HUES64 (cell line): Measurements from ENCODE around the gene DUSP11.

ENCODE experiments used
- H3K27ac ChIP-seq: 2 replicates; pipeline ENCODE4 v1.7.0; 2013; ENCODE audit warnings: low read depth, low read length, inconsistent platforms
- H3K27me3 ChIP-seq: 2 replicates; pipeline ENCODE4 v1.6.1; 2013; ENCODE audit warnings: mild to moderate bottlenecking, low read length; ENCODE audit not compliant: insufficient read depth
- H3K36me3 ChIP-seq: 2 replicates; pipeline ENCODE4 v1.6.1; 2013; ENCODE audit warnings: mild to moderate bottlenecking, low read length; ENCODE audit not compliant: insufficient read depth
- H3K4me1 ChIP-seq: 2 replicates; pipeline ENCODE4 v1.6.1; 2013; ENCODE audit warnings: mild to moderate bottlenecking, low read length, moderate library complexity; ENCODE audit not compliant: insufficient read depth
- H3K4me3 ChIP-seq: 2 replicates; pipeline ENCODE4 v1.5.1; 2013; ENCODE audit warnings: mild to moderate bottlenecking, low read length, moderate library complexity
- H3K9ac ChIP-seq: 2 replicates; pipeline ENCODE4 v1.6.1; 2013; ENCODE audit warnings: mild to moderate bottlenecking, low read depth, low read length
- H3K9me3 ChIP-seq: 2 replicates; pipeline ENCODE4 v1.6.1; 2013; ENCODE audit warnings: low read depth, low read length; ENCODE audit not compliant: insufficient read depth
- WGBS: fragments of 150-250, 120-280 bp; methylation state at CpG from one replicate; pipeline ENCODE4 v1.1.7; 2013; ENCODE audit warnings: missing lambda C conversion rate; 5-methylcytosine and 5-hydroxymethylcytosine counted together

DUSP11 gene

DNA sequence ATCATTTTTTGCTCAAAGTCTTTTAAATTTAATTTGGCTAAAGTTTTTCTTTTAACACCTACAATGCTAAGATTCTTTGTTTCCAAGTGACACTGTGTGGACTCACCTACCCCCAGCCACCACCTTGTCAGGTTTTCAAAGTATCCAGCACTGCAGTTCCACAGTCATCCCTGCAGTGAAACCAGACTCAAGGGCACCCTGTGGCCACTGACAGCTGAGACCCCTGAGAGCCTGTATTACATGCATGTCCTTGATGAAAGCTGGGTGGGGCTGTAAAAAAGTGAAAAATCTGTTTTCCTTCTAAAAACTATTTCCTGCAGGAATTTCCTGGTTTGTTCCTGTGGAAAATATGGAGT is 62.7 kb downstream of the DUSP11 start:
- H3K36me3 ChIP-seq: no peaks in the 10 kb centered on the region
- H3K4me3 ChIP-seq: no peak overlapping the region
- no peak overlapping the region for H3K27ac ChIP-seq
- no peaks in the 10 kb centered on the region for H3K4me1 ChIP-seq
- peaks cover 20% of the 10 kb centered on the region for H3K27me3 ChIP-seq
- 0 out of 2 replicates have a peak, but pooled peaks cover 2% of the 10 kb centered on the region for H3K9me3 ChIP-seq
- H3K9ac ChIP-seq: no peak overlapping the region

GRCh38 chr2:73716543-73717250 is 63.2 kb downstream of the DUSP11 start:
- no peak overlapping the region for H3K9ac ChIP-seq
- 79% methylated on average over 8 of the region's 8 CpGs for WGBS
- 0 out of 2 replicates have a peak, but pooled peaks cover 2% of the 10 kb centered on the region for H3K9me3 ChIP-seq

GRCh38 chr2:73714091-73714490 is 65.8 kb downstream of the DUSP11 start:
- peaks cover 34% of the 10 kb centered on the region for H3K27me3 ChIP-seq
- H3K4me1 ChIP-seq: no peaks in the 10 kb centered on the region
- 84% methylated on average over 1 of the region's 2 CpGs for WGBS
- no peaks in the 10 kb centered on the region for H3K36me3 ChIP-seq
- H3K27ac ChIP-seq: no peak overlapping the region
- H3K9ac ChIP-seq: no peak overlapping the region
- no peak overlapping the region for H3K4me3 ChIP-seq
- no peaks in the 10 kb centered on the region for H3K9me3 ChIP-seq

More at GRCh38 chr2:73716543-73717250, 63.2 kb downstream of the DUSP11 start:
- no peaks in the 10 kb centered on the region for H3K36me3 ChIP-seq
- no peak overlapping the region for H3K27ac ChIP-seq
- peaks cover 24% of the 10 kb centered on the region for H3K27me3 ChIP-seq
- no peaks in the 10 kb centered on the region for H3K4me1 ChIP-seq
- no peak overlapping the region for H3K4me3 ChIP-seq
